Tibial nerve (tissue), 4 donors: ENCODE data around the gene FAM83G. TPM values are rescaled to one million over a fixed set of nuclear protein-coding genes. Genes with fewer than 3 reads are reported as not detected.

Experiments used
- DNase-seq, 2 donors: peaks; one replicate each; pipeline ENCODE4 v3.0.0-alpha.2; 2019; ENCODE audit warnings: low spot score in 2 of 2
- H3K27ac ChIP-seq, 4 donors: fragments of 200-600 bp; sonication (generic) in 3 of 4; one replicate each; pipeline ENCODE4 v1.5.1; 2017 to 2019; ENCODE audit warnings: mild to moderate bottlenecking in 1 of 4
- H3K27me3 ChIP-seq, 2 donors: fragments of 200-600 bp; sonication (generic) in 1 of 2; one replicate each; pipeline versions ENCODE4 v1.5.1 to v1.6.0; 2017 to 2019
- H3K36me3 ChIP-seq, 3 donors: fragments of 200-600 bp; sonication (generic); one replicate each; pipeline ENCODE4 v1.5.1; 2018 to 2019
- H3K4me1 ChIP-seq, 4 donors: fragments of 200-600 bp; sonication (generic) in 3 of 4; one replicate each; pipeline ENCODE4 v1.5.1; 2017 to 2019
- H3K4me3 ChIP-seq, 4 donors: fragments of 200-600 bp; sonication (generic) in 3 of 4; one replicate each; pipeline ENCODE4 v1.5.1; 2017 to 2019; ENCODE audit warnings: mild to moderate bottlenecking in 1 of 4, moderate library complexity in 1 of 4
- H3K9me3 ChIP-seq, 4 donors: fragments of 200-600 bp; sonication (generic) in 3 of 4; one replicate each; pipeline ENCODE4 v1.5.1; 2017 to 2019
- EP300 ChIP-seq, 2 donors: sonication (generic); formaldehyde crosslinking; IDR thresholded peaks; one replicate each; pipeline ENCODE4 v1.6.1; 2017; ENCODE audit warnings: antibody characterized with exemption in 2 of 2, mild to moderate bottlenecking in 1 of 2
- POLR2A ChIP-seq, 2 donors: fragments of 450-650 bp; IDR thresholded peaks; one replicate each; pipeline ENCODE4 v1.6.1; 2017; ENCODE audit warnings: antibody characterized with exemption in 2 of 2, mild to moderate bottlenecking in 2 of 2, moderate library complexity in 2 of 2
- WGBS, 2 donors: methylation state at CpG; one replicate each; pipeline ENCODE4 v1.1.5; 2018; 5-methylcytosine and 5-hydroxymethylcytosine counted together
- total RNA-seq, 4 donors: library from RNA; depleted of rRNA; stranded (reverse); fragments of >200 nt; gene quantifications; one replicate each; pipeline ENCODE4 v1.1.0, GENCODE V29; 2016
- TF ChIP-seq, protein P1 (sequence below), 5 experiments: fragments of 200-600 bp in 3 of 5; fragments of 450-650 bp in 2 of 5; sonication (generic) in 3 of 5; IDR thresholded peaks; one replicate each; pipeline ENCODE4 v1.5.1; 2016 to 2019; ENCODE audit warnings: antibody characterized with exemption in 5 of 5, mild to moderate bottlenecking in 3 of 5, moderate library complexity in 2 of 5

The FAM83G gene
- total RNA-seq, 4 donors from 2014 or later: 1.3 to 11.8 (median 3.8) TPM

DNA sequence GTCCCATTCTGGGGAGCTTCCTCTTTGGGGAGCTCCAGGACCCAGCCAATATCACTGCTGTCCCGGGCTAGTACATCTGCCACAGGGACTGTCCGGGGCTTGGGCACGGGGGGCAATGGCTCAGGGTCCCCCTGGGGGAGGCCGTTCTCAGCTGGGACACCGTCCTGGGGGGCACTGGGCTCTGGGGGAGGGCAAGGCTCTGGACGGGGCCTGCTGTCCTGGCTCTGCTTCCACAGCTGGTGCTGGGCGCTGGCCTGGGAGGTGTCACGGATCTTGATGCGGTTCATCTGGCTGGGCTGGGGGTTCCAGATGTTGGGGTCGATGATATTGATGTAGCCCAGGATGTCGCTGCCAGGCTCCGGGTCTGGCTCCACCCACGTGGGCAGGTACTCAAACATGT, 26.5 kb downstream of the FAM83G start:
- Histone ChIP-seq H3K27me3 (no peaks in the 10 kb centered on the region), H3K4me1 (no peaks in the 10 kb centered on the region), H3K36me3 (no peaks in the 10 kb centered on the region), H3K9me3 (no peaks in the 10 kb centered on the region), H3K4me3 (no peak overlapping the region), H3K27ac (no peak overlapping the region)
- no peak for TF ChIP-seq POLR2A (IDR thresholded peaks at IDR 0.05)
- TF ChIP-seq EP300 (IDR thresholded peaks at IDR 0.05): no peak
- TF ChIP-seq, protein P1, sequence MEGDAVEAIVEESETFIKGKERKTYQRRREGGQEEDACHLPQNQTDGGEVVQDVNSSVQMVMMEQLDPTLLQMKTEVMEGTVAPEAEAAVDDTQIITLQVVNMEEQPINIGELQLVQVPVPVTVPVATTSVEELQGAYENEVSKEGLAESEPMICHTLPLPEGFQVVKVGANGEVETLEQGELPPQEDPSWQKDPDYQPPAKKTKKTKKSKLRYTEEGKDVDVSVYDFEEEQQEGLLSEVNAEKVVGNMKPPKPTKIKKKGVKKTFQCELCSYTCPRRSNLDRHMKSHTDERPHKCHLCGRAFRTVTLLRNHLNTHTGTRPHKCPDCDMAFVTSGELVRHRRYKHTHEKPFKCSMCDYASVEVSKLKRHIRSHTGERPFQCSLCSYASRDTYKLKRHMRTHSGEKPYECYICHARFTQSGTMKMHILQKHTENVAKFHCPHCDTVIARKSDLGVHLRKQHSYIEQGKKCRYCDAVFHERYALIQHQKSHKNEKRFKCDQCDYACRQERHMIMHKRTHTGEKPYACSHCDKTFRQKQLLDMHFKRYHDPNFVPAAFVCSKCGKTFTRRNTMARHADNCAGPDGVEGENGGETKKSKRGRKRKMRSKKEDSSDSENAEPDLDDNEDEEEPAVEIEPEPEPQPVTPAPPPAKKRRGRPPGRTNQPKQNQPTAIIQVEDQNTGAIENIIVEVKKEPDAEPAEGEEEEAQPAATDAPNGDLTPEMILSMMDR (IDR thresholded peaks at IDR 0.05): no peak
- no peak for DNase-seq
- 94 to 95% methylated on average over 6 to 13 of the region's 13 CpGs for WGBS, 2 donors

GRCh38 chr17:18977646-18978045, 26.9 kb downstream of the FAM83G start:
- 81 to 92% methylated on average over 19 of the region's 19 CpGs for WGBS, 2 donors

DNA sequence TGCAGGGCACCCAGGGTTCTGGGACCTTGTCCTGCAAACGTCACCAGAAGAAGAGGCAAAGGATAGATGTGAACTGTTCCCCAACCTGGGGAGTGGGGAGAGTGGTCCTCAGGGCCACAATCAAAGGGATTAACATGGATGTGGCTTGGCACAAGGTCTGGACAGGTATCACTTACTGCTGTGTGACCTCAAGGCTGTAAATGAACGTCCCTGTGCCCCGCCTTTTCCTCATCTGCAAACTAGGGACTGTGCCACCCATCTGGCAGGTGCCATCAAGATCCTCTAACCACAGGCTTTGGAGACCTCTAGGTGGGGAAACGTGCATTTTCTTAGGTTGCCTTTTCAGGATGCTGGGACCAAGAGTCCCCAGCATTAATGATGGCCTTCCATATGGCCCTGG, 27.5 kb downstream of the FAM83G start:
- H3K4me1 ChIP-seq: no peaks in the 10 kb centered on the region
- TF ChIP-seq POLR2A (IDR thresholded peaks at IDR 0.05): no peak
- no peak for TF ChIP-seq EP300 (IDR thresholded peaks at IDR 0.05)
- TF ChIP-seq, protein P1 (IDR thresholded peaks at IDR 0.05): no peak
- H3K27me3 ChIP-seq: no peaks in the 10 kb centered on the region
- DNase-seq: no peak
- no peak overlapping the region for H3K4me3 ChIP-seq
- H3K9me3 ChIP-seq: no peaks in the 10 kb centered on the region
- H3K27ac ChIP-seq: no peak overlapping the region
- 89% methylated on average over 3 to 4 of the region's 4 CpGs for WGBS, 2 donors
- H3K36me3 ChIP-seq: no peaks in the 10 kb centered on the region

More at GRCh38 chr17:18977646-18978045, 26.9 kb downstream of the FAM83G start:
- Histone ChIP-seq H3K36me3 (no peaks in the 10 kb centered on the region), H3K27ac (no peak overlapping the region), H3K4me3 (no peak overlapping the region), H3K27me3 (no peaks in the 10 kb centered on the region), H3K9me3 (no peaks in the 10 kb centered on the region), H3K4me1 (no peaks in the 10 kb centered on the region)
- no peak for DNase-seq
- no peak for TF ChIP-seq EP300 (IDR thresholded peaks at IDR 0.05)
- TF ChIP-seq POLR2A (IDR thresholded peaks at IDR 0.05): no peak
- TF ChIP-seq, protein P1 (IDR thresholded peaks at IDR 0.05): no peak

- no peak overlapping the region for H3K4me3 ChIP-seq
- 64 to 91% methylated on average over 4 of the region's 4 CpGs for WGBS, 2 donors
- H3K4me1 ChIP-seq: no peaks in the 10 kb centered on the region
- H3K27ac ChIP-seq: no peak overlapping the region
- no peaks in the 10 kb centered on the region for H3K27me3 ChIP-seq
- TF ChIP-seq POLR2A (IDR thresholded peaks at IDR 0.05) (no peak), EP300 (IDR thresholded peaks at IDR 0.05) (no peak)
- TF ChIP-seq, protein P1 (IDR thresholded peaks at IDR 0.05): no peak
- no peak for DNase-seq
- H3K9me3 ChIP-seq: no peaks in the 10 kb centered on the region
- H3K36me3 ChIP-seq: no peaks in the 10 kb centered on the region
These were observed 28.4 kb downstream of the FAM83G start for GRCh38 chr17:18976201-18976600.

GRCh38 chr17:18975597-18975996, 29.0 kb downstream of the FAM83G start:
- WGBS, 2 donors: 87 to 88% methylated on average over 13 of the region's 13 CpGs
- no peak for TF ChIP-seq EP300 (IDR thresholded peaks at IDR 0.05)
- TF ChIP-seq, protein P1 (IDR thresholded peaks at IDR 0.05): no peak
- no peak for TF ChIP-seq POLR2A (IDR thresholded peaks at IDR 0.05)
- no peaks in the 10 kb centered on the region for H3K27me3 ChIP-seq
- no peak overlapping the region for H3K27ac ChIP-seq
- no peaks in the 10 kb centered on the region for H3K36me3 ChIP-seq
- H3K4me1 ChIP-seq: no peaks in the 10 kb centered on the region
- DNase-seq: no peak
- no peaks in the 10 kb centered on the region for H3K9me3 ChIP-seq
- no peak overlapping the region for H3K4me3 ChIP-seq
